SK-N-SH (cell line): ENCODE results near the gene GAS2L2. TPM values are rescaled to one million over a fixed set of nuclear protein-coding genes. Genes with fewer than 3 reads are reported as not detected.

Experiments used
- CTCF ChIA-PET: fragments of 300-600, 350-600 bp; formaldehyde crosslinking; extraction: SDS; loops from one replicate; lab custom pipeline; 2021; lab: Yijun Ruan, JAX
- POLR2A ChIA-PET: fragments of 350-600 bp; sonication (Branson Sonifier 250); formaldehyde crosslinking; extraction: SDS; loops from one replicate; lab custom pipeline; 2020; ENCODE audit warnings: antibody characterized with exemption, inconsistent platforms; lab: Yijun Ruan, JAX
- DNase-seq: peaks from one replicate; pipeline ENCODE4 v3.0.0; 2012
- H2AFZ ChIP-seq: fragments of 200-600 bp; sonication (generic); 2 replicates; pipeline ENCODE4 v1.8.1; 2016; ENCODE audit warnings: antibody characterized with exemption, mild to moderate bottlenecking, low read depth
- H3F3A ChIP-seq: fragments of 200-600 bp; sonication (generic); replicated peaks from 2 replicates; pipeline ENCODE3; 2016; ENCODE audit warnings: antibody characterized with exemption, mild to moderate bottlenecking; ENCODE audit not compliant: insufficient read depth
- H3K27ac ChIP-seq, 2 experiments: fragments of 200-500 bp in 1 of 2; fragments of 200-600 bp in 1 of 2; sonication (Bioruptor generic) in 1 of 2; sonication (generic), shearing (Covaris generic) in 1 of 2; 2 replicates each; pipeline versions ENCODE4 v1.5.1 to v1.6.1; 2014 to 2016; ENCODE audit warnings: low read depth in 2 of 2, inconsistent platforms in 1 of 2, low read length in 1 of 2, mild to moderate bottlenecking in 1 of 2, mixed read lengths in 1 of 2
- H3K27me3 ChIP-seq: fragments of 200-600 bp; sonication (generic), shearing (Covaris generic); 2 replicates; pipeline ENCODE4 v1.6.1; 2016; ENCODE audit warnings: mixed run types; ENCODE audit not compliant: insufficient read depth
- H3K36me3 ChIP-seq, 2 experiments: fragments of 200-500 bp in 1 of 2; fragments of 200-600 bp in 1 of 2; sonication (Bioruptor generic) in 1 of 2; sonication (generic) in 1 of 2; replicated peaks in 1 of 2; 2 replicates each; pipeline versions ENCODE3 to v1.5.1; 2014 to 2016; ENCODE audit warnings: low read length in 1 of 2, mild to moderate bottlenecking in 1 of 2; ENCODE audit not compliant: insufficient read depth in 2 of 2, control insufficient read depth in 1 of 2
- H3K4me1 ChIP-seq, 2 experiments: fragments of 200-500 bp in 1 of 2; fragments of 200-600 bp in 1 of 2; sonication (Bioruptor generic) in 1 of 2; sonication (generic), shearing (Covaris generic) in 1 of 2; 2 replicates each; pipeline versions ENCODE4 v1.5.1 to v1.6.1; 2014 to 2016; ENCODE audit warnings: low read depth in 1 of 2, low read length in 1 of 2, mixed run types in 1 of 2; ENCODE audit not compliant: insufficient read depth in 2 of 2, control insufficient read depth in 1 of 2
- H3K4me2 ChIP-seq: fragments of 200-600 bp; sonication (generic), shearing (Covaris generic); 2 replicates; pipeline ENCODE4 v1.6.1; 2017; ENCODE audit warnings: mixed run types
- H3K4me3 ChIP-seq, 2 experiments: fragments of 200-500 bp in 1 of 2; fragments of 200-600 bp in 1 of 2; sonication (Bioruptor generic) in 1 of 2; sonication (generic), shearing (Covaris generic) in 1 of 2; 2 replicates each; pipeline versions ENCODE4 v1.5.1 to v1.8.1; 2014 to 2016; ENCODE audit warnings: low read depth in 2 of 2, inconsistent platforms in 1 of 2, low read length in 1 of 2, mild to moderate bottlenecking in 1 of 2, mixed read lengths in 1 of 2, moderate library complexity in 1 of 2
- H3K79me2 ChIP-seq: fragments of 200-600 bp; sonication (generic); 2 replicates; pipeline ENCODE4 v1.8.1; 2017; ENCODE audit warnings: mild to moderate bottlenecking; ENCODE audit not compliant: insufficient read depth
- H3K9ac ChIP-seq: fragments of 200-600 bp; sonication (generic); 2 replicates; pipeline ENCODE4 v1.6.1; 2017; ENCODE audit warnings: mixed run types
- H3K9me2 ChIP-seq: fragments of 200-600 bp; sonication (generic); 2 replicates; pipeline ENCODE4 v1.6.1; 2017; ENCODE audit warnings: mixed run types
- H3K9me3 ChIP-seq: fragments of 200-600 bp; sonication (generic); 2 replicates; pipeline ENCODE4 v1.6.1; 2017; ENCODE audit warnings: mixed run types, mild to moderate bottlenecking, moderate library complexity
- H4K20me1 ChIP-seq: fragments of 200-600 bp; sonication (generic); 2 replicates; pipeline ENCODE4 v1.6.1; 2017; ENCODE audit warnings: mild to moderate bottlenecking, mixed run types; ENCODE audit not compliant: insufficient read depth
- CHD2 ChIP-seq: fragments of 150-350 bp; IDR thresholded peaks from 2 replicates; pipeline ENCODE4 v1.6.1; 2018; ENCODE audit warnings: low read length; ENCODE audit not compliant: partially characterized antibody
- EZH2phosphoT487 ChIP-seq: fragments of 200-600 bp; sonication (generic); IDR thresholded peaks from 2 replicates; pipeline ENCODE4 v1.6.1; 2017; ENCODE audit warnings: low read depth, mixed run types, mild to moderate bottlenecking, antibody characterized with exemption, moderate library complexity, borderline replicate concordance
- FOXM1 ChIP-seq: IDR thresholded peaks from 2 replicates; pipeline ENCODE4 v1.4.0; 2012; ENCODE audit warnings: low read depth, mild to moderate bottlenecking
- MEF2A ChIP-seq: IDR thresholded peaks from 2 replicates; pipeline ENCODE4 v1.4.0; 2012; ENCODE audit warnings: low read depth, borderline replicate concordance
- NFIC ChIP-seq: IDR thresholded peaks from 2 replicates; pipeline ENCODE4 v1.4.0; 2012; ENCODE audit warnings: borderline replicate concordance
- RAD21 ChIP-seq: IDR thresholded peaks from 2 replicates; pipeline ENCODE4 v1.6.1; 2012; ENCODE audit warnings: mild to moderate bottlenecking, low read length
- RCOR1 ChIP-seq: fragments of 150-350 bp; IDR thresholded peaks from 2 replicates; pipeline ENCODE4 v1.6.1; 2017; ENCODE audit warnings: antibody characterized with exemption, low read length
- SIN3A ChIP-seq: IDR thresholded peaks from 2 replicates; pipeline ENCODE4 v1.6.1; 2012; ENCODE audit warnings: low read depth, mild to moderate bottlenecking, low read length, moderate library complexity, borderline replicate concordance
- TCF12 ChIP-seq: IDR thresholded peaks from 2 replicates; pipeline ENCODE4 v1.4.0; 2012
- TEAD4 ChIP-seq: IDR thresholded peaks from 2 replicates; pipeline ENCODE4 v1.4.0; 2012; ENCODE audit warnings: mild to moderate bottlenecking, borderline replicate concordance; ENCODE audit not compliant: insufficient read depth
- WGBS: methylation state at CpG from one replicate; pipeline ENCODE4 v1.1.6; 2017; ENCODE audit warnings: low lambda C conversion rate; 5-methylcytosine and 5-hydroxymethylcytosine counted together
- polyA plus RNA-seq, 3 experiments: library from polyadenylated mRNA; depleted of rRNA; stranded (reverse); fragments of >200 nt; gene quantifications; 2 replicates each; pipeline ENCODE4 v1.2.3, GENCODE V29; 2012
- TF ChIP-seq, protein P1 (sequence below): IDR thresholded peaks from 2 replicates; pipeline ENCODE4 v1.4.0; 2012; ENCODE audit warnings: low read depth, borderline replicate concordance
- TF ChIP-seq, protein P2 (sequence below): fragments of 200-600 bp; sonication (generic); IDR thresholded peaks from 2 replicates; pipeline ENCODE4 v1.6.1; 2017; ENCODE audit warnings: antibody characterized with exemption, mild to moderate bottlenecking, moderate library complexity

GAS2L2 gene
- polyA plus RNA-seq, 1 of the 3 experiments (the other 2 are of a cell fraction): not detected

DNA sequence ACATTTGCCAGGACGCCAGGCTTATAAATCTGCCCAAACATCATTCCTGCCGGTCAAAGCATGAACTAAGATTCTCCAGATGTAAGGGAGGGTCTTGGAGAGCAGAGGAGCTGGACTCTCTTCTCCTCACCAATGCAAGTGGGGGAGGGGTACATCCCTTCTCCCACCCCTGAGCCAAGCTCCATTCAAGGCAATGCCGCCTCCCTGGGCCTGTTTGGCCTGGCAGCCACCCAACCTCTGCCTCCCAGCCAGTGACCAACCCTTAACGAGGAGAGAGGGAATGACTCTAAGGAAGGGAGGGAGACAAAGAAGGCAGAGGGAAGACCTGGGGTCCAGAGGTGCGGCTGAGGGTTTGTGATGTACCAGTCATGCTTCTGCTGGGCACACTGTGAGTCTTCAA, 21.5 kb upstream of the GAS2L2 start:
- Histone ChIP-seq H3K4me3 (no peak overlapping the region), H2AFZ (no peak overlapping the region; the same call in 1 of the 2 replicates), H3K27me3 (no peaks in the 10 kb centered on the region), H3K9ac (no peak overlapping the region), H4K20me1 (no peaks in the 10 kb centered on the region), H3F3A (no peaks in the 10 kb centered on the region), H3K27ac (peak overlapping the region in 1 of 2 experiments; percentile 80; a peak in 2 of 4 replicates), H3K4me1 (peaks cover 0 to 26% of the 10 kb centered on the region in 2 experiments; a peak in 1 of 4 replicates), H3K4me2 (no peak overlapping the region), H3K79me2 (no peaks in the 10 kb centered on the region), H3K9me2 (no peaks in the 10 kb centered on the region), H3K9me3 (no peaks in the 10 kb centered on the region), H3K36me3 (no peaks in the 10 kb centered on the region)
- 56% methylated on average over 4 of the region's 5 CpGs for WGBS
- TF ChIP-seq CHD2 (peak; percentile 22), FOXM1 (no peak), NFIC (0 out of 2 replicates have a peak, but pooled peaks have one; percentile 7)
- DNase-seq: peak; percentile 85
- CTCF ChIA-PET: interaction anchor here (0.9 to 31.2 kb wide), 7 partner anchors 8 to 34 kb away, joined by 3 to 809 read pairs (median 6); partner anchors contain the start of gene TAF15
- POLR2A ChIA-PET: interaction anchor here (0.6 to 1.0 kb wide), 2 partner anchors 15 to 25 kb away, joined by 3 read pairs; no protein-coding TSS in a partner anchor

DNA sequence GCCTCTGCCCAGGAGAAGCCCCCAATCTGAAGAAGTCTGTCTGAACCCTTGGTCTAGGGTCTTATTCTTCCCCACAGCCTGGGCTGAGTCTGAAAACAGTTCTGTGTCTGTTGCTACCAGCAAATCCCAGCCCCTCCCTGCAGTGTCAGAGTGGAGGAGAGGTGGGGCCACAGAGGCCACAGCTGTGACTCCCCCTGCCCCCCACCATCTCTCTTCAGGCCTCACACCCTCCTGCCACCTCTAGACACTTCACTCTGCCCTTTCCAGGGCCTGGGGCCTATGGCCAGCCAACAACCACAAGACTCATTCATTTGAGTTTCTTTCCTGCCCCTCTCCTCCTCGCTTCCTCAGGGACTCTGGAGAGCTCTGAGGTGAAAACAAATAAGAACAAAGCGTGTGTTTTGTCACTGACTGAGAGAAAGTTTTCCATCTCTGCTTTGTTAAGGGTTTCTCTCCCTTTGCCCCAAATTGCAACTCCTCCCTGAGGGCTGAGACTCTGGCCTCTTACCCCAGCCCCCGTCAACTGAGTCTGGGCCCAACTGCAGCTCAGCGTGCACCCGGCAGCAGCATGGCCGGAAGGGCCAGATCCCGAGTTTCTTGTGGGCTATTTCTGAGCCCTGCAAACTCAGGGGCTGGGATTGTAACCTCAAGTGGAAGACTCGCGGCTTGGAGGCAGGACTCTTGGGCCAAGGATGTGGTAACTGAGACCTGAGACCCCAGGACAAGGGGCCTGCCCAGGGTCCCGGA, 20.8 kb upstream of the GAS2L2 start:
- no peak for DNase-seq

DNA sequence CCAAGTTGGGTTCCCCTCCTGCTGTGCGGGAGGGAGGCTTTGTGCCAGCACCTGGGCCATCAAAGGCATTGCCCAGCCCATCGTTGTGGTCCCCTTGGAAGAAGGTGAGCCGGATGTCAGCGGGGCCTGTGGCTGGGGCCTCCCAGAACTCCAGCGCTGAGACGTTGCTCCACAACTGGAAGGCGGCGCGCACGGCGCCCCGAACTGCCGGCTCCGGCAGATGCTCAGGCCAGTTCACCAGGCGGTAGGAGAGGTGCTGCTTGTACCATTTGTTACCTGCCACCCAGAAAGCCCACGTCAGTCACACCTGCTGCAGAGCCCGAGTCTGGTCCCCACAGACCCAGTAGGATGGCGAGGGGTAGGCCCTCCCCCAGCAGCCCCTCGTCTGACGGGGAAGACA, 20.1 kb upstream of the GAS2L2 start:
- TF ChIP-seq TEAD4 (no peak), TCF12 (no peak), RAD21 (no peak), SIN3A (no peak), RCOR1 (no peak), CHD2 (no peak)
- TF ChIP-seq, protein P1, sequence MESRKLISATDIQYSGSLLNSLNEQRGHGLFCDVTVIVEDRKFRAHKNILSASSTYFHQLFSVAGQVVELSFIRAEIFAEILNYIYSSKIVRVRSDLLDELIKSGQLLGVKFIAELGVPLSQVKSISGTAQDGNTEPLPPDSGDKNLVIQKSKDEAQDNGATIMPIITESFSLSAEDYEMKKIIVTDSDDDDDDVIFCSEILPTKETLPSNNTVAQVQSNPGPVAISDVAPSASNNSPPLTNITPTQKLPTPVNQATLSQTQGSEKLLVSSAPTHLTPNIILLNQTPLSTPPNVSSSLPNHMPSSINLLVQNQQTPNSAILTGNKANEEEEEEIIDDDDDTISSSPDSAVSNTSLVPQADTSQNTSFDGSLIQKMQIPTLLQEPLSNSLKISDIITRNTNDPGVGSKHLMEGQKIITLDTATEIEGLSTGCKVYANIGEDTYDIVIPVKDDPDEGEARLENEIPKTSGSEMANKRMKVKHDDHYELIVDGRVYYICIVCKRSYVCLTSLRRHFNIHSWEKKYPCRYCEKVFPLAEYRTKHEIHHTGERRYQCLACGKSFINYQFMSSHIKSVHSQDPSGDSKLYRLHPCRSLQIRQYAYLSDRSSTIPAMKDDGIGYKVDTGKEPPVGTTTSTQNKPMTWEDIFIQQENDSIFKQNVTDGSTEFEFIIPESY: no peak
- TF ChIP-seq, protein P2, sequence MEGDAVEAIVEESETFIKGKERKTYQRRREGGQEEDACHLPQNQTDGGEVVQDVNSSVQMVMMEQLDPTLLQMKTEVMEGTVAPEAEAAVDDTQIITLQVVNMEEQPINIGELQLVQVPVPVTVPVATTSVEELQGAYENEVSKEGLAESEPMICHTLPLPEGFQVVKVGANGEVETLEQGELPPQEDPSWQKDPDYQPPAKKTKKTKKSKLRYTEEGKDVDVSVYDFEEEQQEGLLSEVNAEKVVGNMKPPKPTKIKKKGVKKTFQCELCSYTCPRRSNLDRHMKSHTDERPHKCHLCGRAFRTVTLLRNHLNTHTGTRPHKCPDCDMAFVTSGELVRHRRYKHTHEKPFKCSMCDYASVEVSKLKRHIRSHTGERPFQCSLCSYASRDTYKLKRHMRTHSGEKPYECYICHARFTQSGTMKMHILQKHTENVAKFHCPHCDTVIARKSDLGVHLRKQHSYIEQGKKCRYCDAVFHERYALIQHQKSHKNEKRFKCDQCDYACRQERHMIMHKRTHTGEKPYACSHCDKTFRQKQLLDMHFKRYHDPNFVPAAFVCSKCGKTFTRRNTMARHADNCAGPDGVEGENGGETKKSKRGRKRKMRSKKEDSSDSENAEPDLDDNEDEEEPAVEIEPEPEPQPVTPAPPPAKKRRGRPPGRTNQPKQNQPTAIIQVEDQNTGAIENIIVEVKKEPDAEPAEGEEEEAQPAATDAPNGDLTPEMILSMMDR: no peak
- H3K27ac ChIP-seq: peak overlapping the region in 1 of 2 experiments; percentile 48; a peak in 1 of 4 replicates
- no peak for DNase-seq
- no peaks in the 10 kb centered on the region for H3K36me3 ChIP-seq
- no peaks in the 10 kb centered on the region for H4K20me1 ChIP-seq
- H3K9ac ChIP-seq: no peak overlapping the region
- no peaks in the 10 kb centered on the region for H3K27me3 ChIP-seq
- ChIA-PET CTCF (interaction anchor here (1.4 to 31.2 kb wide), 4 partner anchors 8 to 35 kb away, joined by 3 to 809 read pairs (median 104); partner anchors contain the start of gene TAF15), POLR2A (no interaction called here)
- no peaks in the 10 kb centered on the region for H3K9me3 ChIP-seq
- H3K9me2 ChIP-seq: no peaks in the 10 kb centered on the region
- H2AFZ ChIP-seq: no peak overlapping the region
- WGBS: 76% methylated on average over 6 of the region's 20 CpGs
- H3K4me3 ChIP-seq: no peak overlapping the region
- no peak overlapping the region for H3K4me2 ChIP-seq
- no peaks in the 10 kb centered on the region for H3K79me2 ChIP-seq
- peaks cover 0 to 25% of the 10 kb centered on the region in 2 experiments; a peak in 1 of 4 replicates for H3K4me1 ChIP-seq
- no peaks in the 10 kb centered on the region for H3F3A ChIP-seq

More for the DNA sequence above, 20.8 kb upstream of the GAS2L2 start:
- H2AFZ ChIP-seq: no peak overlapping the region
- H3F3A ChIP-seq: no peaks in the 10 kb centered on the region
- H3K27ac ChIP-seq: peak overlapping the region in 1 of 2 experiments; percentile 80; a peak in 2 of 4 replicates
- no peaks in the 10 kb centered on the region for H3K79me2 ChIP-seq
- H3K4me3 ChIP-seq: no peak overlapping the region
- no peaks in the 10 kb centered on the region for H4K20me1 ChIP-seq
- TF ChIP-seq MEF2A (no peak), EZH2phosphoT487 (no peak)
- no peak overlapping the region for H3K4me2 ChIP-seq
- no peak overlapping the region for H3K9ac ChIP-seq
- H3K4me1 ChIP-seq: peaks cover 0 to 26% of the 10 kb centered on the region in 2 experiments; a peak in 1 of 4 replicates
- no peaks in the 10 kb centered on the region for H3K9me2 ChIP-seq
- no peaks in the 10 kb centered on the region for H3K36me3 ChIP-seq
- WGBS: 71% methylated on average over 5 of the region's 10 CpGs
- no peaks in the 10 kb centered on the region for H3K9me3 ChIP-seq
- no peaks in the 10 kb centered on the region for H3K27me3 ChIP-seq
- ChIA-PET CTCF (interaction anchor here (0.9 to 31.2 kb wide), 8 partner anchors 8 to 34 kb away, joined by 3 to 809 read pairs (median 6); partner anchors contain the start of gene TAF15), POLR2A (interaction anchor here (1.0 kb wide), 1 partner anchor 26 kb away, joined by 3 read pairs; no protein-coding TSS in a partner anchor)
